Measurements from ENCODE around the gene CD1E. TPM values are rescaled to one million over a fixed set of nuclear protein-coding genes. Genes with fewer than 3 reads are reported as not detected.
A peak's percentile ranks its signal among the peaks of the same experiment; 100 is the strongest.

The CD1E gene
- total and polyA plus RNA-seq, 2 of the 8 experiments (the other 6 are each of a cell fraction or from before 2014, with no cell fraction given) = not detected

GRCh38 chr1:158330391-158331105 lies 23.1 kb upstream of the CD1E start:
- DNase-seq (ENCODE audit: low read depth in 1 of 2, low spot score in 2 of 2) = no peak
- POLR2A ChIA-PET (ENCODE audit: partially characterized antibody) = no interaction called here
- Histone ChIP-seq H4K5ac (ENCODE audit: insufficient read length, low read depth, low read length) (no peak overlapping the region), H3K27me3 (replicated peaks in 1 of 4; ENCODE audit: control insufficient read depth in 3 of 4, extremely low read depth in 1 of 4, insufficient read depth in 3 of 4, low read length in 3 of 4) (no peaks in the 10 kb centered on the region), H2BK20ac (ENCODE audit: low read length) (0 out of 2 replicates have a peak overlapping the region, but pooled peaks have one; percentile 55), H3K36me3 (ENCODE audit: control insufficient read depth in 2 of 4, insufficient read depth in 4 of 4, low read length in 3 of 4) (no peaks in the 10 kb centered on the region), H3K23ac (ENCODE audit: insufficient read length) (no peak overlapping the region), H2BK12ac (ENCODE audit: low read depth, low read length) (no peak overlapping the region), H4K91ac (replicated peaks; ENCODE audit: insufficient read length, low read length) (no peak overlapping the region), H3K4me2 (ENCODE audit: insufficient read depth in 1 of 2, low read depth in 2 of 2, low read length in 2 of 2) (no peak overlapping the region), H3K27ac (ENCODE audit: low read depth, low read length) (no peak overlapping the region), H3K14ac (ENCODE audit: insufficient read length) (no peak overlapping the region), H3K79me1 (ENCODE audit: low read depth, low read length) (no peaks in the 10 kb centered on the region), H2AFZ (ENCODE audit: low read length) (no peak overlapping the region), H3K56ac (replicated peaks; ENCODE audit: insufficient read length, low read depth, low read length) (no peak overlapping the region), H3K23me2 (ENCODE audit: low read depth, low read length) (no peaks in the 10 kb centered on the region), H2AK5ac (ENCODE audit: low read depth, low read length) (no peak overlapping the region), H2BK120ac (replicated peaks; ENCODE audit: low read depth, low read length) (no peak overlapping the region), H3K9ac (replicated peaks in 1 of 4; ENCODE audit: extremely low read depth in 1 of 4, low read depth in 3 of 4, low read length in 3 of 4) (no peak overlapping the region), H2BK5ac (ENCODE audit: low read depth, low read length) (no peak overlapping the region), H2BK15ac (ENCODE audit: low read length) (no peak overlapping the region), H3K79me2 (ENCODE audit: control insufficient read depth in 1 of 2, insufficient read depth in 2 of 2, low read length in 2 of 2) (no peaks in the 10 kb centered on the region), H3K18ac (ENCODE audit: extremely low read depth, low read length) (no peak overlapping the region), H3K4ac (replicated peaks; ENCODE audit: insufficient read length, low read depth, low read length) (no peak overlapping the region), H3K9me3 (ENCODE audit: insufficient read depth in 2 of 2, low read depth in 1 of 2, low read length in 1 of 2) (no peaks in the 10 kb centered on the region; a peak in 1 of 4 replicates), H4K20me1 (replicated peaks in 1 of 2; ENCODE audit: control insufficient read depth in 1 of 2, insufficient read depth in 2 of 2, low read length in 2 of 2) (no peaks in the 10 kb centered on the region), H4K8ac (ENCODE audit: extremely low read depth, insufficient read depth, low read length) (no peak overlapping the region), H3K4me1 (replicated peaks in 1 of 4; ENCODE audit: control insufficient read depth in 3 of 4, insufficient read depth in 4 of 4, low read length in 3 of 4) (no peaks in the 10 kb centered on the region), H3K4me3 (ENCODE audit: extremely low read depth in 1 of 4, insufficient read depth in 2 of 4, low read depth in 3 of 4, low read length in 4 of 4) (no peak overlapping the region)
- CTCF ChIA-PET (ENCODE audit: partially characterized antibody) = interaction anchor here (0.7 to 3.1 kb wide), 11 partner anchors 9 to 379 kb away, joined by 3 to 33 read pairs (median 3); no protein-coding TSS in a partner anchor
- FAIRE-seq = no peak
- 93% methylated on average over 11 of the region's 11 CpGs; no CpG with 5 or more reads in 1 of the 2 experiments for WGBS, 2 experiments (ENCODE audit: extremely low coverage in 1 of 2, insufficient coverage in 1 of 2, insufficient read length in 1 of 2, insufficient replicate concordance in 2 of 2, low coverage in 1 of 2, low lambda C conversion rate in 2 of 2, missing lambda C conversion rate in 1 of 2)
- no peak for TF ChIP-seq ZNF274 (IDR thresholded peaks at IDR 0.05; ENCODE audit: borderline replicate concordance, extremely low read depth, low read length)
- no peak for TF ChIP-seq TCF12 (IDR thresholded peaks at IDR 0.05; ENCODE audit: low read depth, low read length)
- no peak for TF ChIP-seq SRF (IDR thresholded peaks at IDR 0.05; ENCODE audit: low read depth, low read length)
- TF ChIP-seq SIRT6 (IDR thresholded peaks at IDR 0.05; ENCODE audit: low read length) = no peak

Data from H1 (cell line).